Thyroid gland (tissue), 4 donors: ENCODE data around the gene TASP1.

Experiments
- POLR2A ChIP-seq, 2 donors: fragments of 450-650 bp; IDR thresholded peaks; one replicate each; pipeline ENCODE4 v1.6.1; 2017; ENCODE audit warnings: antibody characterized with exemption in 2 of 2, mild to moderate bottlenecking in 2 of 2, moderate library complexity in 1 of 2
- TF ChIP-seq, protein P1 (sequence below), 6 experiments: fragments of 200-600 bp in 3 of 6; fragments of 450-650 bp in 3 of 6; sonication (generic) in 3 of 6; IDR thresholded peaks; one replicate each; pipeline ENCODE4 v1.5.1; 2016 to 2019; ENCODE audit warnings: antibody characterized with exemption in 6 of 6, mild to moderate bottlenecking in 2 of 6, inconsistent platforms in 1 of 6, moderate library complexity in 1 of 6

- TF ChIP-seq, protein P1, sequence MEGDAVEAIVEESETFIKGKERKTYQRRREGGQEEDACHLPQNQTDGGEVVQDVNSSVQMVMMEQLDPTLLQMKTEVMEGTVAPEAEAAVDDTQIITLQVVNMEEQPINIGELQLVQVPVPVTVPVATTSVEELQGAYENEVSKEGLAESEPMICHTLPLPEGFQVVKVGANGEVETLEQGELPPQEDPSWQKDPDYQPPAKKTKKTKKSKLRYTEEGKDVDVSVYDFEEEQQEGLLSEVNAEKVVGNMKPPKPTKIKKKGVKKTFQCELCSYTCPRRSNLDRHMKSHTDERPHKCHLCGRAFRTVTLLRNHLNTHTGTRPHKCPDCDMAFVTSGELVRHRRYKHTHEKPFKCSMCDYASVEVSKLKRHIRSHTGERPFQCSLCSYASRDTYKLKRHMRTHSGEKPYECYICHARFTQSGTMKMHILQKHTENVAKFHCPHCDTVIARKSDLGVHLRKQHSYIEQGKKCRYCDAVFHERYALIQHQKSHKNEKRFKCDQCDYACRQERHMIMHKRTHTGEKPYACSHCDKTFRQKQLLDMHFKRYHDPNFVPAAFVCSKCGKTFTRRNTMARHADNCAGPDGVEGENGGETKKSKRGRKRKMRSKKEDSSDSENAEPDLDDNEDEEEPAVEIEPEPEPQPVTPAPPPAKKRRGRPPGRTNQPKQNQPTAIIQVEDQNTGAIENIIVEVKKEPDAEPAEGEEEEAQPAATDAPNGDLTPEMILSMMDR (IDR thresholded peaks at IDR 0.05) = no peak
- TF ChIP-seq POLR2A (IDR thresholded peaks at IDR 0.05) = no peak
These were observed 238.3 kb downstream of the TASP1 start for GRCh38 chr20:13400453-13400852.
